NOMO-1 treated with dmso at 0.1 percent for 144 hours (cell line): ENCODE data around the gene CACNA2D2.

Experiments used
- DNase-seq: peaks from one replicate; lab custom pipeline; 2025; ENCODE audit not compliant: unreplicated experiment; lab: John Stamatoyannopoulos, UW

Gene CACNA2D2

DNA sequence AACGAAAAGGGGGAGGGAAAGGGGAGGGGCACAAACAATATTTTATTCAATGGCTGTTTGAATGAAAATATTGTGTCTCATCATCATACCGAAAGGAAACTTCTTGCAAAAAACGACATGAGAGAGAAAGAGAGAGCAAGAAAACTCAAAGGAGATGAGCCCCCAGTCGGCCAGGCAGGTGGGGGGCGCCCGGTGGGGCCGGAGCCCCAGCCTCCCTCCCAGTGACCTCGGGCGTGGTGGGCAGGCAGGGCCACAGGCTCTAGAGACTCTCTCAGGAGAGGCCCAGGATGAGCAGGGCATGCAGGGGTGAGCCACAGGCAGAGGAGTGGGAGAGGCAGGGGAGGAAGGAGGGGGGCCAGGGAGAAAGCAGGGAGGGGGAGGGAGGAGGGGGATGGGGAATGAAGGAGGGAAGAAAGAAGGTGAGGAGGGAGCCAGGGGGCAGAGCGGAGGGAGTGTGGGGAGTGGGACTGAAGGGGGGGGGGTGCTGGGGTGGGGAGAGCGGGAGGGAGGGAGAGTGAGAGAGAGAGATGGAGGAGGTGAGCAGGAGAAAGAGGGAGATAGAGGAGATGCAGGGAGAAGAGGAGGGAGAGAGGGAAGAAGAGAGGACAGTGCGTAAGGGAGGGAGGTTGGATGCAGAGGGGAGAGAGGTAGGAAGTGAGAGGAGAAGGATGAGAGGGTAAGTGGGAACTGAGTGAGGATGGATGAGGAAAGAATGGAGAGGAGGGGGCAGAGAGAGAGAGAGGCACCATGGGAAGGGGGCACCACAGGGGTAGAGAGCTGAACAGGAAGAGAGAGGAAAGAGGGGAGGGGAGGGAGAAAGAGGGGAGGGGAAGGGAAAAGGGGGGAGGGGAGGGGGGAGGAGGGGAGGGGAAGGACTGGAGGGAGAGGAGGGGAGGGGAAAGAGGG is 130.0 kb downstream of the CACNA2D2 start:
- DNase-seq = no peak

DNA sequence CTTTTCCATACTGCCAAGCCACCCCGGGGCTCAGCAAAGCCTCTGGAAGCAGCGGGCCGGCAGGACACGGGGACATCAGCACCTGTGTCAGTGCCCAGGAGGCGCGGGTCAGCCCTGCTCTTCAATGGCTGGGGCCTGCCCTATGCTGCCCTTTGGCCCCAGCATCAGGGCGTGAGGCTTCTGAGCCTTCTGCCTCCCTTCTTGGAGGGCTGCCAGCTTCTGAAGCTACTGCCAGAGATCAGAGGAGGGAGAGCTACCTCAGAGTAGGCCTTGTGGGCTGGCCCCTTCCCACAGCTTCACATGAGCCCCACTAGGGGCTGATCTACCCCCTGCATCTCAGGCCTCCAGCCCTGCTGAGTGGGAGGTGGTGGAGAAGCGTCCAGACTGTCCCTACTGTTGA is 131.1 kb downstream of the CACNA2D2 start:
- no peak for DNase-seq

DNA sequence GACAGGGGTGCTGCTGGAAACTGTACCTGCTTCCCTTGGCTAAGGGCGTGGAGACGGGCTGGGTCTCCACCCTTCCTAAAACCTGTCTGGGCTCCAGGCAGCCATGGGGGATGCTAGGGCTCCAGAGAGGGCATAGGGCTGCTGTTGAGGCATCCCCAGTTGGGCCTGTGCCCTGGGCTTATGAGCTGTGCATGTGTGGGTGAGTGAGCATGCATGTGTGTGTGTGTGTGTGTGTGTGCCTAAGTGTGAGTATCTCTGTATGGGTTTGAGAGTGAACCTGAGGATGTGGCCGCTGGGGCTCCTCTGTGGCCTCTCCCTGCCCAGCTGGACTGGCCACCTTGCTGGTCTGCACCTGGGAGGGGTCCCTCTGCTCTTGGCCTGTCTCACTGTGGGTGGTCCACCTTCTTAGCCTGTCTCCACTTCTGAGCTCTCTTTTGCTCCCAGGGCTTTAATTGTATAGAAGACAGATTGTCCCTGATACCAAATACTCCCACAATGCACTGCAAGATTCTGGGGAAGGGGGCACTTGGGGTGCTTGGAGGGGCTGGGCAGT is 132.2 kb downstream of the CACNA2D2 start:
- DNase-seq = no peak

DNA sequence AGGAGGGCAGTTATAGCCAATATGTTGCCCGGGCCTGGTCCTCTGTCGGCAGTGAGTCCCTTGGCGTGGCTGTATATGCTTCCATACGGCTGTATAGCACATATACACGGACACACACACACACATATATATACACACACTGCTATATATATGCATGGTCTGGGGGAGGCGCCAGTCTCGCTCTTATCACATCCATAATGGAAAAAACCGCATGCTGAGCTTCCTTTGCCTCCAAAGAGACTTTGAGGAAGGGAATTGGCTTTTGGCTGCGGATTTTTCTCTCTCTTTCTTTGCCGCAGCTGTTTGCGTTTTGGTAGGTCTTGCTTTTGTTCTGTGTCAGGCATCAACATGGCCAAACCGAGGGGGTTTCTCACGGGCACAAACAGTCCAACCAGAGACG is 132.8 kb downstream of the CACNA2D2 start:
- peak; percentile 22 for DNase-seq

DNA sequence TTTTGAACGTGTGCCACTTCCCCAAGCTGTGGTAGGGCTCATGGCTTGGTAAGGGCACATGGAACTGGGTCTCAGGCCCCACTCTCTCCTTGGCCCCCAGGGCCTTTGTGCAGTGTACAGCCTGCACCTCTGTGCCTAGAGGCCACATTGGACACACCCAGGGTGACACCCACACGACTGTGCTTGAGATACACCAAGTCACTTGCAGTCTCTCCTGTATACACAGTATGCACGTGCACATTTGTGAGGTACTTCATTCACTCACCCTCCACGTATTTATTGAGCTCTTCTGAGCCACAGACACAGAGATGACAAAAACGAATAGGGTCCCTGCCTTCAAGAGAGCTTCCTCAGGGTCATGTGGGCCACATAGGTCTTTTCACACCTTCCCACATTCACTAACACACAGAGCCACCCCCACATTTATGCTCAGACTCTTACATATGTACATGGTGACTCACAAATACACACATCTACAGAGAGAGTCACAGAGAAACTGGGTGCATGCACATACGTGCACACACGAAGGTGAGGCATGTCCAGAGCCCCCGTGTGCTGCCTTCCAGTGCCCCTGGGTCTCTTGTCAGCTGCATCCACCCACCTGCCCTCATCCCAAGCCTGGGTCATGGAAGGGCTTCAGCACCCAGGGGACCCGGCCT is 134.3 kb downstream of the CACNA2D2 start:
- no peak for DNase-seq

DNA sequence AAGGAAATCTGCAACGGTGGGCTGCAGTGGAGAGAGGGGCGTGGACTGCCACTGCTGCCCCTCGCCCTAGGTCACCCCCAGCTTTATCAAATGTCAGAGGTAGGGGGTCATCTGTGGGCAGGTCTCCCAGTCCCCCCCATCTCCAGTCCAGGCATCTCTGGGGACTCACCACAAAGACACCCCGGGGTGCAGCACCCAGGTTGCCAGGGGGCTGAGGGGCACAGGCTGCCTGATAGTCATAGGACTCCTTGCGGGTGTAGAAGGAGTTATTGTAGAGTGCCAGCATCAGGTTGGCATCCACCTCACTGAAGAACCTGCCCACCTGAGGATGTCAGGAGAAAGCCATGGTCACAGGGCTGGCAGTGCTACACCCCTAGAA is 137.6 kb downstream of the CACNA2D2 start:
- no peak for DNase-seq

DNA sequence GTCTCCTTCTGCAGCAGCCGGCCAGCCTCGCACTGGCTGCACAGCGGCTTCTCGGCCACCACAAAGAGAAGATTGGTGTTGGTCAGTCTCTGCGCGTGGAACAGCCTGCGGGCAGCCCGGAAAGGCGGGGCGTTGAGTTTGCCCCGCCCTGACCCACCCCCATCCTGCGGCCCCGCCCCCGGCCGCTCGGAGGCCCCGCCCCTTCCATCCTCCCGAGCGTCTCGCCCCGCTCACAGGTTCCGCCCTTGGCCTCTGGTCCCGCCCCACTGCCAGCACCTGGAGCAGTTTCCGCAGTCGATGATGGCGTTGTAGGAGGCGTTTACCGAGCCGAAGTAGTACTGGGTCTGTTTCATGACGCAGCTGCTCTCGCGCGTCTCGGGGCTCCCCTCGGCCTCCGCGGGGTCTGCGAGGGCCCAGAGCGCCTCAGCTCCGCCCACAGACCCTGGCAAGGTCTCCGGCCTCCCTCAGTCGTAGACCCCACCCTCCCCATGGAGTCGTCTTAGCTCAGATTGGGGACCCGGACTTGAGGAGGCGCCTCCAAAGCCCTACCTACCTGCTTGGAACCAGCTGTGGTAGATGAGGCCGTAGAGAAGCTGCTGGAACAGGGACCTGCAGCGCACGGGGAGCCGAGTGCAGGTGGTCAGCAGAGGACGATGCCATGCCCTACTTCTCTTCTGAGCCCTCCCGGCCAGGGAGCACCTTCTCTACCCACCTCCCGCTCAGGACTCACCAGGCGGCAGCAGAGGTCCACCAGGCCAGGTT is 138.2 kb downstream of the CACNA2D2 start:
- DNase-seq = peak; percentile 84

DNA sequence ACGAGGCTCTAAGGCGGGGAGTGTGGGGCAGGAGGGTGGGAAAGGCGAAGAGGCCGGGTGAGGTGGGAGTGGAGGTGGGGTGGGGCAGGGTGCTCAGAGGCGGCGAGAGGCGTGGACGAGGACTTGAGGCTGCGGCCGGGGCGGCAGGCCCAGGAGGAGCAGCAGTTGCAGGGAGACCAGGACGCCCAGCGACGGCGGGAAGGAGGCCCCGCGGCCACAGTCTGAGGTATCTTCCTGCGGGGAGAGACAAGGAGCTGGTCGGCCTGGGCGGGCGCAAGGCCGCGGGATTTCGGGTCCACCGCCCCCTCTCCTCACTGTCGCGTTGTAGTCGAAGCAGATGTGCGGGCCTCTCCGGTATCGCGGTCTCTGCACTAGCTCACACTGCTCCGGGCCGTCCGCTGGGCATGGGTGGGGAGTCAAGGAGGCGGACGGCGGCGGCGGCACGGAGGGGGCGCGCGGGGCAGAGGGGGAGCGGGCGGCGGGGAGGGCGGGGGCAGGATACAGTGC is 138.8 kb downstream of the CACNA2D2 start:
- no peak for DNase-seq

DNA sequence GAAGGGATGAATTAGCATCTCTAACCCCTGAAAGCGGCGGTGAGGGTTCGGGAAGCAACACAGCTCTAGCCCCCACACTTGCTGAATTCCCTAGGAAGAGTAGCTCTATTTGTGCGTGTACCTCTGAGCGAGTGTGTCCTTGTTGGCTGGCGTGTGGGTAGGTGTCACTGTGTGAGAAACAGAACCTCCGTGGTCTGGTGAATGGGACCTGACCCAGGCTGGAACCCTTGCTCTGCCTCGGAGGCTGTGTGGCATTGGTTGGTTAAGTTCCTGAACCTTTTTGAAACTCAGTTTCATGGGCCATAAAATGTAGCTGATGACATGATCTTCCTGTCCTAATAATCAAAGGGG is 143.7 kb downstream of the CACNA2D2 start:
- no peak for DNase-seq

DNA sequence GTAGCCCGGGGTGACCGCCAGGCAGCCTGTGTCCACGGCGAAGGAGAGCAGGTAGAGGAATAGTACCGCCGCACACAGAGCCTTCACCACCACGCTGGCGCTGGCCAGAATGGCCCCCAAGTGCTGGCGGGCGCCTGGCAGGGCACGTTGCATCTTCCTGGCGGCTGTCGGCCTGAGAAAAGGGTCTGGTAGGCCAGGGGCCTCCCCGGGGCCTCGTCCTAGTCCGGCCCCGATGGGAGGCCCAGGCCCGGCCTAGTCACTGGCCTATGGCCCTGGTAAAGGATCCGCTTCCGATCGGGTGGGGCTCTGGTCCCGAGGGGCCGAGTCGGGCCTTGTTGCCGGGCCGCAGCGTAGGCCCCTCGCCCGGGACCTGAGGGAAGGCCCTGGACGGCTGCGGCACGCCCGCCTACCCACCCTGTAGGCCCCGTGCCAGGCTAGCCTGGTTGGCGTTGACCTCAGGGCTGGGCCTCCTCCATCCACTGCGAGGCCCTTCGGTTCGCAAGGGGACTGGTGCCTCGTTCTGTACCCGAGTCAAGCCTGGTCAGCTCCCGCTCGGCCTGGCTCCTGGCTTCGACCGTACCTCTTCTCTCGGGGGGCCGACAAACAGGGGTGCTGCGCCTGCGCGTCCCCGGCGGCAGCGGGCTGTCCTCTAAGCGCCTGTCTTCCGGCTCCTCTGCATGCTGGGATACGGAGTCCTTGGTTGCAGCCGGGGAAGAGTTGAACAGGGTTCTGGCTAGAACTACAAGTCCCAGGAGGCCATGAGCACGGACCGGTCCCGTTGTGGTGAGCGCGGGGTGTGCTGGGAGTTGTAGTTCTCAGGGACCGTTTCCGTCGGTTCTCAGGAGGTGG is 144.3 kb downstream of the CACNA2D2 start, which contains the start of gene TMEM115:
Gene TMEM115, minus strand, starts transcription at position 611 of the 849 bp plus-strand sequence. Its CDS starts 458 bp downstream, at position 153.
- DNase-seq = peak; percentile 95

DNA sequence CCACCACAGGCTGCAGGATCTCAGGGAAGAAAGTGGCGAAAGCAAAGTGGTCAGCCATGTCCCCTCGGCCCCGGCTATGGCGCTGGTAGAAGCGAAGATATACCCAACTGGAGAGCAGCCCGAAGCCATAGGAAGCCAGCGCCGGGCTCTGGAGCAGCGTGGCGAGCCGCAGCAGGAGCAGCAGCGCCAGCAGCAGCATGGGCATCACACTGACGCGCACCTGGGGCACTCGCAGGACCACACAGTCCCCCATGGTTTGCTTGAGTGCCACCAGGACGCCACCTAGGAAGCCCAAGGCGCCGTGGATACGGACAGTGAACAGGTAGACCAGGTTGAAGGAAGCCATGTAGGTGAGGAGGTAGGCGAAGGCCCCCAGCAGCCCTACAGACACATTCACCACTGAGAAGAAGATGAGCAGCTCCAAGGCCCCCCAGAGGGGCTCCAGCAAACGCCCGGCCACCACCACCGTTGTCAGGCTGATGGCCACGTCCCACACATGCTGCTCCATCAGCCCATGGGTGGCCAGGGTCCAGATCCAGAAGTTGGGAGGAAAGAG is 145.0 kb downstream of the CACNA2D2 start:
- no peak for DNase-seq

DNA sequence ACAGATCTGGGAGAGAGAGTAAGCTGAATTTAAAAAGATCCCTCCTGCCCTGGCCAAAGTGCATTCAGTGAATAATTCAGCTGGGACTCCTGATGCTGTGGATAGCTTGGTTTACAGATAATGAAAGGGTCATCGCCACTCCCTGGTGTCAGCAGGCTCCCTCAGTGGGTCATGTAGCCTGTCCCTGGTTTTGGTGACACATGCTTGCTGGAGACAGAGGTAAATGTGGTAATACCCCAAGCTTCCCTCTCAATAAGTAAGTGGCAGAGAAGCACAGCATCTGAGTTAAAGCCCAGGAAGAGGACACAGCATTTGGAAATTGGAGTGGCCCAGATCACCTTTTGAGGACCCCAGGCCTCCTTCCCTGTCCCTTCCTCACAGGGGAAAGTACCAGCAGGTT is 146.0 kb downstream of the CACNA2D2 start:
- no peak for DNase-seq

DNA sequence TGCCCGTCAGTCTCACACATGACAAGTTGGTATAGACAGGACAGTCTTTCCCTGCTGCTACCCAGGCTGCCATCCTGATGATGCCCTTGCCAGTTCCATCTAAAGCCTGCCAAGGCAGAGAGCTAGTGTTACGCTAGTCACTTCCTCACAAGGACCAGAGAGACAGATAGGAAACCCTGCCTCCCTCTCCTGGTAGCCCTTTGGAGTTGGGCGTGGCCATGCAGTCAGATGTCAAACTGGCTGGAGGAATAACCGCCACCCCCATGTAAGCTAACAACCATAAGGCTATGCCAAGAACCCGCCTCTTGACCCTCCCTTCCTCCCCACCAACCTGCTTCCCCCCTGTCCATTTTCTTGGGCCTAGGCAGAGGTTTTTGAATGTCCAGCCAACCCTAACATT is 146.9 kb downstream of the CACNA2D2 start:
- no peak for DNase-seq

DNA sequence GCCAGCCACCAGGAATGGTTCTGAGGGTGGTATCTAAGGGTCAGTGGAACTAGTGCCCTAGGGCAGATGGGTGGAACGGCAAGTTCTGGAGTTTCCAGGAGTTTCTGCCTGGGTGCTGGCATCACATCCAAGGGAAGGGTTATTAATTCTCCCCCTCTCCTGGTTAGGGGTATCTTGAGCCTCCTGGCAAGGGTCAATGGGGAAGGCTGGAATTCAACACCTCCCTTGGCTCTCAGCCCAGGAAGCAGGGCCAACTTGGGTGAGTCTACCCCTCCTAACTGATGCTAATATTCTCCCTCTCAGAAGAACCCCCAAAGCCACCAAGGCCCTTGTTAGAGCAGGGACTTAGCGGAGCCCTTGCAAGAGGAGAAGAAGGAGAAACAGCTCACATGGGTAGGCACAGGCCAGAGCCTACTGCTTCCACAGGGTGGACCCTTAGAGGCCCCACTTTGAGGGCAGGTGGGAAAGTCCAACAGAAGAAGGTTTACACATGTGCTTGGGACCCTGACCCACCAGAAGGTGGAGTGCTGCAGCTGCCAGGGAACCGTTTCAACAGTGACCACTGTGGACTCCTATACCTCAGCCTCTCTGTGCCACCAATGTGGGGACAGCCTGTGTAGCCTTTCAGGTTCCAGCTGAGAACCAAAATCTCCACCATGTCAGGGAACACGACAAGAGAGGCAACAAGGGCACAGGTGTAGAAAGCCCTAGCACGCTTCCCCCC is 147.4 kb downstream of the CACNA2D2 start:
- DNase-seq = no peak

DNA sequence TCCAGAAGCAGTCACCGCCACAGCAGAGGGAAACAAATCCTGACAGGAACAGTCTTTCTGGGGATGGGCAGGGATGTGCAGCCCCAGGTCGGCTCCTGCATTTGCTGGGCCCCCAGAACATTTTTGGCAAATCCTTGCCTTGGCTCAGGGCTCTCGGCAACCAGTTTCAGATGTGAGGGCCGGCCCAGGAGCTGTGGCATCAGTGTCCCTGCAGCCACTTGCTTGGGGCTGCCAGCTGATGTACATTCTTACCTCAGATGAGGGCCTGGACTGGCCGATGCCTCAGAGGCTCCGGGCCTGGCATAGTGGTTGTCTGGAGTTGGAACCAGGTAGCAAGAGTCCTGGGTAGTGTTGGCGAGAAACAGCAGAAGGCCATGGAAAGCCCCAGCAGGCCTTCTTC is 148.6 kb downstream of the CACNA2D2 start:
- DNase-seq = no peak

DNA sequence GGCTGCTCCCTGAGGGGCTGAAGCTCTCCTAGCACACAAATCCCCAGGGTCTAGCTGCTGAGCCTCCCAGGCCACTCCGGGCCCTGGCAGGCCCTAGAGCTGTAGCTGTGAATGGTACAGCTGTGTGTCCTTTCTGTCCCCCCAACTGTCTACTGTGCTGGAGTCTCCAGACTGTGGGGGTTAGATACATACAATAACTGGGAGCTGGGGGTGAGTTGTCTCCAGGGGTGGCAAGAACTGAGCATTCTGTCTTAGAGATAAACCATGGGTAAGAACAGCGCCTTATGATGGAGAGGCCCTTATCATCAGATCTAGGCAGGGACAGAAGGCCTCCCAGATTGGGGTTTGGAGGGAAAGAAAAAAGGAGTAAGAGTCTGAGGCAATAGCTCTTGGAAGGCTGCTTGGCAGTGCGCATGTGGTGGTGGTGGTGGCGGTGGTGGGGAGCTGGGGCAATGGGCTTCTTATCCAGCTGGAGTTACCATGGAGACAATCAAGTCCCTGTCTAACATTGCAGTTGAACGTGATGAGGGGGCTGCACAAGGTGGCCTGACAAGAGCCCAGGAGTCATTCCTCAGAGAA is 149.2 kb downstream of the CACNA2D2 start:
- DNase-seq = no peak

DNA sequence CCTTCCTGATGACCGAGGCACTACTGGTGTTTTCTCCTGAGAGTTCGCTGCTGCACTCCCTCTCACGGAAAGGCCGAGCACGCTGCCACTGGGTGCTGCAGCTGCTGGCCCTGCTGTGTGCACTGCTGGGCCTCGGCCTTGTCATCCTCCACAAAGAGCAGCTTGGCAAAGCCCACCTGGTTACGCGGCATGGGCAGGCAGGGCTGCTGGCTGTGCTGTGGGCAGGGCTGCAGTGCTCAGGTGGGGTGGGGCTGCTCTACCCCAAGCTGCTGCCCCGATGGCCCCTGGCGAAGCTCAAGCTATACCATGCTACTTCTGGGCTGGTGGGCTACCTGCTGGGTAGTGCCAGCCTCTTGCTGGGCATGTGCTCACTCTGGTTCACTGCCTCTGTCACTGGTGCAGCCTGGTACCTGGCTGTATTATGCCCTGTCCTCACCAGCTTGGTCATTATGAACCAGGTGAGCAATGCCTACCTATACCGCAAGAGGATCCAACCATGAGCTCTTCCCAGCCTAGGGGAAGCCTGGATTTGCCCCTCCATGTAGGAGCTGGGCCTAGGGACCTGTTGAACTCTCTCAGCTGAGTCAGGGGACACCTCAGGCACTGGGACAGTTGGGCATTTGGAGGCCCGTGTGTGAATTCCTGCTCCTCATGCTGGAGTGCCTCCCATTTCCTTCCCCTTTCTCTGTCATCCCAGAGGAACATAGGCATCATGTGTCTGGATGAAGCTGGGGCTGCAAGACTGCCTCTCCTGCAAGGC is 150.0 kb downstream of the CACNA2D2 start:
- no peak for DNase-seq

DNA sequence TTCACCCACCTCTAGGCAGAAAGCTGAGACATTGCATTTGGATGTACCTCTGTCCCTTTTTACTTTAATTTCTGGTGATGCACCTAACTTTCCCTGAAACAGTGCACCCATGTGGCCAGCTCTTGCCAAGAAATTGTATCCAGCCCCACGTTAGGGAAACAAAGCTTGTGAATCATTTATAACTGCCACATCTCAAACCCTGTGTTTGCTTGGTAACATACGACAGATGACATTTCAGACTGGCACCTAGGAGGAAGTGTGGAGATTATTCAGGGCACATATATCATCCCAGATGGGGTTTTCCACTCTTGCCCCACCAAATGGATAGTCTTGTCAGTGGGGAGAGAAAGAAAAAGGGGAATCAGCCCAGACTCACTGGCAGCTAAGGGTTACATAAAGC is 150.7 kb downstream of the CACNA2D2 start:
- DNase-seq = no peak
